H1 (cell line): ENCODE data around the gene LSR. TPM values are rescaled to one million over a fixed set of nuclear protein-coding genes. Genes with fewer than 3 reads are reported as not detected.

Source experiments
- CTCF ChIA-PET: fragments of 300-600 bp; sonication (Branson Sonifier 250); formaldehyde crosslinking; loops from one replicate; lab custom pipeline; 2021; ENCODE audit not compliant: partially characterized antibody; lab: Charles Lee
- POLR2A ChIA-PET: fragments of 300-600 bp; sonication (Branson Sonifier 250); formaldehyde crosslinking; loops from one replicate; lab custom pipeline; 2021; ENCODE audit warnings: inconsistent platforms; ENCODE audit not compliant: partially characterized antibody; lab: Charles Lee
- DNase-seq, 2 experiments: peaks; one replicate each; pipeline versions ENCODE4 v3.0.0 to v3.0.0-alpha.2; 2010 to 2022; ENCODE audit warnings: low spot score in 2 of 2, low read depth in 1 of 2, mixed read lengths in 1 of 2
- FAIRE-seq: peaks from 2 replicates; lab custom pipeline; 2011; peaks lifted over from hg19 to GRCh38; lab: Jason Lieb, UNC
- H2AFZ ChIP-seq: 2 replicates; pipeline ENCODE4 v1.8.1; 2012; ENCODE audit warnings: low read length, inconsistent platforms
- H2AK5ac ChIP-seq: 2 replicates; pipeline ENCODE4 v1.6.1; 2013; ENCODE audit warnings: low read depth, low read length
- H2BK120ac ChIP-seq: replicated peaks from 2 replicates; pipeline ENCODE3; 2013; ENCODE audit warnings: low read depth, low read length, inconsistent platforms
- H2BK12ac ChIP-seq: 2 replicates; pipeline ENCODE4 v1.6.1; 2013; ENCODE audit warnings: low read depth, low read length
- H2BK15ac ChIP-seq: 2 replicates; pipeline ENCODE4 v1.6.1; 2013; ENCODE audit warnings: low read length
- H2BK20ac ChIP-seq: 2 replicates; pipeline ENCODE4 v1.6.1; 2013; ENCODE audit warnings: low read length
- H2BK5ac ChIP-seq: 2 replicates; pipeline ENCODE4 v1.6.1; 2013; ENCODE audit warnings: low read depth, low read length
- H3K14ac ChIP-seq: 2 replicates; pipeline ENCODE4 v1.6.1; 2013; ENCODE audit warnings: inconsistent platforms; ENCODE audit not compliant: insufficient read length
- H3K18ac ChIP-seq: 2 replicates; pipeline ENCODE4 v1.6.1; 2013; ENCODE audit warnings: low read length; ENCODE audit errors: extremely low read depth
- H3K23ac ChIP-seq: 2 replicates; pipeline ENCODE4 v1.6.1; 2013; ENCODE audit warnings: inconsistent platforms; ENCODE audit not compliant: insufficient read length
- H3K23me2 ChIP-seq: 2 replicates; pipeline ENCODE4 v1.6.1; 2013; ENCODE audit warnings: low read depth, low read length
- H3K27ac ChIP-seq: 2 replicates; pipeline ENCODE4 v1.6.1; 2011; ENCODE audit warnings: low read depth, low read length, inconsistent platforms
- H3K27me3 ChIP-seq, 4 experiments: replicated peaks in 1 of 4; 1 replicate in 1 of 4; 2 replicates in 3 of 4; pipeline versions ENCODE4 v1.6.1 to v1.8.1; 2011 to 2013; ENCODE audit warnings: low read length in 3 of 4, mild to moderate bottlenecking in 3 of 4, inconsistent platforms in 2 of 4, mixed read lengths in 2 of 4, moderate library complexity in 1 of 4; ENCODE audit not compliant: control insufficient read depth in 3 of 4, insufficient read depth in 3 of 4; ENCODE audit errors: extremely low read depth in 1 of 4
- H3K36me3 ChIP-seq, 4 experiments: 2 replicates each; pipeline versions ENCODE4 v1.6.1 to v1.8.1; 2011 to 2013; ENCODE audit warnings: mild to moderate bottlenecking in 4 of 4, low read length in 3 of 4, moderate library complexity in 2 of 4, control low read depth in 1 of 4, inconsistent platforms in 1 of 4; ENCODE audit not compliant: insufficient read depth in 4 of 4, control insufficient read depth in 2 of 4
- H3K4ac ChIP-seq: replicated peaks from 2 replicates; pipeline ENCODE3; 2013; ENCODE audit warnings: low read length, low read depth, mixed read lengths, inconsistent platforms; ENCODE audit not compliant: insufficient read length
- H3K4me1 ChIP-seq, 4 experiments: replicated peaks in 1 of 4; 1 replicate in 1 of 4; 2 replicates in 3 of 4; pipeline versions ENCODE4 v1.6.1 to v1.8.1; 2011 to 2013; ENCODE audit warnings: low read length in 3 of 4, inconsistent platforms in 2 of 4, mixed read lengths in 1 of 4; ENCODE audit not compliant: insufficient read depth in 4 of 4, control insufficient read depth in 3 of 4
- H3K4me2 ChIP-seq, 2 experiments: 2 replicates each; pipeline versions ENCODE4 v1.6.1 to v1.8.1; 2011 to 2013; ENCODE audit warnings: low read depth in 2 of 2, low read length in 2 of 2, control low read depth in 1 of 2, inconsistent platforms in 1 of 2, mild to moderate bottlenecking in 1 of 2; ENCODE audit not compliant: insufficient read depth in 1 of 2
- H3K4me3 ChIP-seq, 4 experiments: fragments of 200-600, 300-600 bp in 1 of 4; sonication (generic), shearing (Covaris generic), sonication (Bioruptor Twin) in 1 of 4; 2 replicates each; pipeline versions ENCODE4 v1.5.1 to v1.8.1; 2011 to 2016; ENCODE audit warnings: low read length in 4 of 4, low read depth in 3 of 4, control low read depth in 2 of 4, inconsistent platforms in 2 of 4, mild to moderate bottlenecking in 2 of 4, mixed read lengths in 1 of 4, moderate library complexity in 1 of 4; ENCODE audit not compliant: insufficient read depth in 2 of 4; ENCODE audit errors: extremely low read depth in 1 of 4
- H3K56ac ChIP-seq: replicated peaks from 2 replicates; pipeline ENCODE3; 2013; ENCODE audit warnings: low read depth, mild to moderate bottlenecking, mixed read lengths, low read length, inconsistent platforms; ENCODE audit not compliant: insufficient read length
- H3K79me1 ChIP-seq: 2 replicates; pipeline ENCODE4 v1.6.1; 2013; ENCODE audit warnings: low read depth, low read length, control low read depth
- H3K79me2 ChIP-seq, 2 experiments: 2 replicates each; pipeline versions ENCODE4 v1.6.1 to v1.8.1; 2012 to 2013; ENCODE audit warnings: low read length in 2 of 2, mild to moderate bottlenecking in 2 of 2, inconsistent platforms in 1 of 2; ENCODE audit not compliant: insufficient read depth in 2 of 2, control insufficient read depth in 1 of 2
- H3K9ac ChIP-seq, 4 experiments: replicated peaks in 1 of 4; 1 replicate in 1 of 4; 2 replicates in 3 of 4; pipeline versions ENCODE4 v1.6.1 to v1.8.1; 2011 to 2013; ENCODE audit warnings: low read depth in 3 of 4, low read length in 3 of 4, control low read depth in 2 of 4, mild to moderate bottlenecking in 2 of 4, moderate library complexity in 2 of 4, inconsistent platforms in 1 of 4; ENCODE audit errors: extremely low read depth in 1 of 4
- H3K9me3 ChIP-seq, 2 experiments: 2 replicates each; pipeline versions ENCODE4 v1.6.1 to v1.8.1; 2012 to 2013; ENCODE audit warnings: mild to moderate bottlenecking in 2 of 2, moderate library complexity in 2 of 2, control low read depth in 1 of 2, inconsistent platforms in 1 of 2, low read depth in 1 of 2, low read length in 1 of 2, mixed read lengths in 1 of 2; ENCODE audit not compliant: insufficient read depth in 2 of 2
- H4K20me1 ChIP-seq, 2 experiments: replicated peaks in 1 of 2; 2 replicates each; pipeline versions ENCODE3 to v1.8.1; 2011 to 2013; ENCODE audit warnings: inconsistent platforms in 2 of 2, low read length in 2 of 2, mild to moderate bottlenecking in 1 of 2; ENCODE audit not compliant: insufficient read depth in 2 of 2, control insufficient read depth in 1 of 2
- H4K5ac ChIP-seq: 2 replicates; pipeline ENCODE4 v1.6.1; 2013; ENCODE audit warnings: low read length, low read depth, mixed read lengths, inconsistent platforms; ENCODE audit not compliant: insufficient read length
- H4K8ac ChIP-seq: 2 replicates; pipeline ENCODE4 v1.8.0; 2013; ENCODE audit warnings: mild to moderate bottlenecking, moderate library complexity, low read length, inconsistent platforms; ENCODE audit not compliant: insufficient read depth; ENCODE audit errors: extremely low read depth
- H4K91ac ChIP-seq: replicated peaks from 2 replicates; pipeline ENCODE3; 2013; ENCODE audit warnings: low read length, mixed read lengths, inconsistent platforms; ENCODE audit not compliant: insufficient read length
- CBX8 ChIP-seq: fragments of 300-800, 300-1000 bp; sonication (generic); IDR thresholded peaks from 2 replicates; pipeline ENCODE4 v1.7.1; 2016; ENCODE audit warnings: low read depth, low read length, borderline replicate concordance
- EZH2 ChIP-seq: fragments of 200-600 bp; sonication (generic); IDR thresholded peaks from 2 replicates; pipeline ENCODE4 v1.7.1; 2012; ENCODE audit warnings: low read depth, mild to moderate bottlenecking, moderate library complexity, low read length, inconsistent platforms; ENCODE audit not compliant: severe bottlenecking
- GTF2F1 ChIP-seq: IDR thresholded peaks from 2 replicates; pipeline ENCODE4 v1.6.1; 2012; ENCODE audit warnings: low read depth, low read length, improper control_type of control experiment, borderline replicate concordance
- PHF8 ChIP-seq: fragments of 200-600 bp; sonication (generic); conservative IDR thresholded peaks from 2 replicates; pipeline ENCODE4 v1.7.1; 2012; ENCODE audit warnings: low read depth, mild to moderate bottlenecking, inconsistent platforms, low read length, moderate library complexity
- POU5F1 ChIP-seq: IDR thresholded peaks from 2 replicates; pipeline ENCODE4 v1.6.1; 2011; ENCODE audit warnings: low read depth, mild to moderate bottlenecking, low read length, moderate library complexity
- RFX5 ChIP-seq: IDR thresholded peaks from 2 replicates; pipeline ENCODE4 v1.6.1; 2011; ENCODE audit warnings: low read depth, low read length, improper control_type of control experiment, borderline replicate concordance
- SIRT6 ChIP-seq: IDR thresholded peaks from one replicate; pipeline ENCODE4 v1.7.1; 2012; ENCODE audit warnings: low read length, inconsistent platforms
- ZNF274 ChIP-seq: IDR thresholded peaks from 2 replicates; pipeline ENCODE4 v1.7.0; 2012; ENCODE audit warnings: low read length, borderline replicate concordance; ENCODE audit errors: extremely low read depth
- WGBS, 2 experiments: shearing (Covaris generic) in 1 of 2; methylation state at CpG; one replicate each; pipeline versions ENCODE4 v1.1.6 to v1.1.7; 2013 to 2015; ENCODE audit warnings: low lambda C conversion rate in 2 of 2, mixed read lengths in 2 of 2, inconsistent platforms in 1 of 2, low coverage in 1 of 2, missing lambda C conversion rate in 1 of 2; ENCODE audit not compliant: insufficient replicate concordance in 2 of 2, insufficient coverage in 1 of 2, insufficient read length in 1 of 2; ENCODE audit errors: extremely low coverage in 1 of 2, missing lambda C conversion rate in 1 of 2; 5-methylcytosine and 5-hydroxymethylcytosine counted together
- polyA plus RNA-seq, 7 experiments: library from polyadenylated mRNA; depleted of rRNA in 3 of 7; stranded (reverse) in 5 of 7; unstranded in 2 of 7; fragments of >200 nt in 5 of 7; fragments of 200-250 nt in 2 of 7; gene quantifications; 1 replicate in 5 of 7; 2 replicates in 1 of 7; 4 replicates in 1 of 7; pipeline versions ENCODE4 v1.2.1 to v1.2.3, GENCODE V29; 2011 to 2013; ENCODE audit warnings: missing spikeins in 2 of 7, mixed read lengths in 2 of 7
- total RNA-seq: library from RNA; stranded (reverse); fragmentation: NEBNext Ultra II Directional; extraction: Animal tissue kit (Norgen Biotek cat#: 25700); gene quantifications from 2 replicates; pipeline ENCODE4 v1.2.1, GENCODE V29; 2021

Gene LSR
- total and polyA plus RNA-seq, 2 of the 8 experiments (the other 6 are each of a cell fraction or from before 2014, with no cell fraction given) = 159 to 186 TPM

GRCh38 chr19:35302446-35302845 is 53.6 kb downstream of the LSR start:
- H4K5ac ChIP-seq = no peak overlapping the region
- FAIRE-seq = no peak
- H3K27ac ChIP-seq = no peak overlapping the region
- no peak overlapping the region for H3K56ac ChIP-seq
- no peaks in the 10 kb centered on the region; a peak in 1 of 8 replicates for H3K36me3 ChIP-seq
- no peak for DNase-seq
- H4K20me1 ChIP-seq = peaks cover 0 to 16% of the 10 kb centered on the region in 2 experiments
- no peak overlapping the region for H2BK5ac ChIP-seq
- 0 out of 7 replicates have a peak, but pooled peaks cover 0 to 2% (median 0%) of the 10 kb centered on the region in 4 experiments for H3K4me1 ChIP-seq
- H3K79me1 ChIP-seq = peaks cover 3% of the 10 kb centered on the region; the same call in 1 of the 2 replicates
- no peak overlapping the region for H2BK15ac ChIP-seq
- no peak overlapping the region for H2BK12ac ChIP-seq
- H3K79me2 ChIP-seq = no peaks in the 10 kb centered on the region
- ChIA-PET CTCF (interaction anchor here (0.9 kb wide), 1 partner anchor 31 kb away, joined by 3 read pairs; no protein-coding TSS in a partner anchor), POLR2A (interaction anchor here (1.4 kb wide), 1 partner anchor 22 kb away, joined by 3 read pairs; no protein-coding TSS in a partner anchor)
- no peaks in the 10 kb centered on the region; a peak in 1 of 4 replicates for H3K9me3 ChIP-seq
- H3K23me2 ChIP-seq = peaks cover 14% of the 10 kb centered on the region; the same call in 1 of the 2 replicates
- H3K4ac ChIP-seq = no peak overlapping the region
- peaks cover 0 to 7% (median 2%) of the 10 kb centered on the region in 4 experiments; a peak in 1 of 7 replicates for H3K27me3 ChIP-seq
- no peak overlapping the region for H3K9ac ChIP-seq
- H2AFZ ChIP-seq = no peak overlapping the region
- H2BK120ac ChIP-seq = no peak overlapping the region
- no peak overlapping the region for H3K23ac ChIP-seq
- no peak overlapping the region for H2BK20ac ChIP-seq
- no peak overlapping the region for H4K8ac ChIP-seq
- no peak overlapping the region for H3K18ac ChIP-seq
- H3K14ac ChIP-seq = no peak overlapping the region
- H3K4me2 ChIP-seq = no peak overlapping the region
- WGBS, 2 experiments = 85% methylated on average over 14 of the region's 16 CpGs; no CpG with 5 or more reads in 1 of the 2 experiments
- no peak overlapping the region for H4K91ac ChIP-seq
- H2AK5ac ChIP-seq = peak overlapping the region; percentile 82; the same call in 1 of the 2 replicates
- H3K4me3 ChIP-seq = no peak overlapping the region
- TF ChIP-seq EZH2 (no peak), SIRT6 (no peak), CBX8 (no peak), ZNF274 (no peak), GTF2F1 (no peak), POU5F1 (no peak), RFX5 (no peak), PHF8 (no peak)
